Bronchial epithelial cell (primary cell): ENCODE measurements around the gene IRAK1. TPM values are rescaled to one million over a fixed set of nuclear protein-coding genes. Genes with fewer than 3 reads are reported as not detected.
A peak's percentile ranks its signal among the peaks of the same experiment; 100 is the strongest.
"Not testable (repeated sequence)": the region's sequence is repeated elsewhere in the genome, so short reads cannot be mapped to it uniquely, and the experiment has no call there.

ENCODE experiments used
- DNase-seq: peaks from one replicate; pipeline ENCODE4 v3.0.0-alpha.2; 2010; ENCODE audit warnings: low read depth
- FAIRE-seq: peaks from 2 replicates; lab custom pipeline; 2011; peaks lifted over from hg19 to GRCh38; lab: Jason Lieb, UNC
- H3K27me3 ChIP-seq: 2 replicates; pipeline ENCODE4 v1.5.1; 2011; ENCODE audit warnings: low read length; ENCODE audit not compliant: control insufficient read depth, insufficient read depth
- H3K36me3 ChIP-seq: 2 replicates; pipeline ENCODE4 v1.5.1; 2011; ENCODE audit warnings: low read length; ENCODE audit not compliant: control insufficient read depth, insufficient read depth
- H3K4me3 ChIP-seq: 2 replicates; pipeline ENCODE4 v1.5.1; 2011; ENCODE audit warnings: mild to moderate bottlenecking, low read depth, low read length, control low read depth
- CTCF ChIP-seq: IDR thresholded peaks from 2 replicates; pipeline ENCODE4 v1.5.1; 2011; ENCODE audit warnings: mild to moderate bottlenecking, moderate library complexity, low read length, control low read depth, inconsistent platforms; ENCODE audit not compliant: insufficient read depth, severe bottlenecking
- total RNA-seq: library from RNA; depleted of rRNA; stranded (reverse); fragments of >200 nt; gene quantifications from 2 replicates; pipeline ENCODE4 v1.2.1, GENCODE V29; 2014

IRAK1 gene
- total RNA-seq, 1 donor from 2014 or later: 114 TPM

GRCh38 chrX:153999359-154000037 lies 20.2 kb downstream of the IRAK1 start:
- TF ChIP-seq CTCF: no peak
- H3K4me3 ChIP-seq: peak overlapping the region; percentile 9
- H3K27me3 ChIP-seq: no peaks in the 10 kb centered on the region
- no peak for DNase-seq
- no peak for FAIRE-seq
- no peaks in the 10 kb centered on the region for H3K36me3 ChIP-seq

DNA sequence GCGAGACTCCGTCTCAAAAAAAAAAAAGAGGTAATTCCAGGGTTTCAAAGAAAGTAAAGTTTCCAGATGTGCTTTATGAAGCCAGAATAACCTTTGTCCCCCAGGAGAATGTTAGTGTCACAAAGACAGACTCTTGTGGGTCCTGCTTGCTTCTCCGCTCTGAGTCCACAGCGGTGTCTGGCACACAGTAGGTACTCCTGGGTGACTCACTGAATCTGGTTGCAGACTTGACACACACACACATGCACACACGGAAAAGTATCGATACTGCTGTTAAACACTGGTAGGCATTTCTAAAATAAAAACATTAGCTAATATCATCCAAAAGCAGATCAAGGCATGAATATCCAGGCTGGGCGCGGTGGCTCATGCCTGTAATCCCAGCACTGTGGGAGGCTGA lies 24.2 kb downstream of the IRAK1 start:
- H3K4me3 ChIP-seq: no peak overlapping the region
- H3K27me3 ChIP-seq: no peaks in the 10 kb centered on the region
- FAIRE-seq: no peak
- no peaks in the 10 kb centered on the region for H3K36me3 ChIP-seq
- no peak for DNase-seq
- no peak for TF ChIP-seq CTCF

GRCh38 chrX:153994398-153994797 lies 25.3 kb downstream of the IRAK1 start:
- not testable (repeated sequence) for DNase-seq, H3K4me3 ChIP-seq, H3K27me3 ChIP-seq, H3K36me3 ChIP-seq, FAIRE-seq

DNA sequence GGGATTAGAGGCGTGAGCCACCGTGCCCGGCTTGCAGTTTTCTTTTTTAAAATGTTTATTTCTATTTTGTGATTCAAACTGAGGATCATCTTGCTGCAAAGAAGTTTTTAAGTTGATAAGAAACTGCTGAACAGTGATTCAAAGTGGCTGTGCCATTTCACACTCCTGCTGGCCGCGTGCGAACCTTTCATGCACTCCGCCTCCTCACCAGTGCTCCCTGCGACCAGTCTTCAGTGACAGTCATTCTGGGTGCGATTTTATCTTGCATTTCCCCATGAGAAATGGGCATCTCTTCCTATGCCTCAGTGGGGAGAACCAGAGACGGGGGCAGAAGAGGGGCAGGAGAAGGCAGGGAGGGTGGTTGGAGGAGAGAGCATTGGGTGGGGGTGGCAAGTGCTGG lies 25.7 kb downstream of the IRAK1 start:
- FAIRE-seq: no peak
- DNase-seq: no peak
- H3K36me3 ChIP-seq: no peaks in the 10 kb centered on the region
- no peak overlapping the region for H3K4me3 ChIP-seq
- no peaks in the 10 kb centered on the region for H3K27me3 ChIP-seq
- TF ChIP-seq CTCF: no peak

GRCh38 chrX:153993079-153993478 lies 26.6 kb downstream of the IRAK1 start:
- Histone ChIP-seq H3K36me3 (no peaks in the 10 kb centered on the region), H3K27me3 (no peaks in the 10 kb centered on the region), H3K4me3 (no peak overlapping the region)
- DNase-seq: no peak
- no peak for FAIRE-seq
- no peak for TF ChIP-seq CTCF

- no peak overlapping the region for H3K4me3 ChIP-seq
- DNase-seq: no peak
- H3K36me3 ChIP-seq: no peaks in the 10 kb centered on the region
- no peak for FAIRE-seq
- no peak for TF ChIP-seq CTCF
- no peaks in the 10 kb centered on the region for H3K27me3 ChIP-seq
Measured at GRCh38 chrX:153992180-153992579, 27.5 kb downstream of the IRAK1 start.
